HCT116 (cell line): ENCODE data around the gene CHST8. TPM values are rescaled to one million over a fixed set of nuclear protein-coding genes. Genes with fewer than 3 reads are reported as not detected.

ENCODE experiments used
- ATAC-seq: fragments of 200-7000 bp; cut with Tn5 transposase; 2 replicates; pipeline ENCODE4 v1.9.1; 2020; ENCODE audit warnings: mild to moderate bottlenecking, moderate library complexity
- BruUV-seq: library from RNA; stranded (reverse); fragments of 400-500 nt; replicated peaks from 2 replicates; lab custom pipeline; 2021; lab: Mats Ljungman, UMichigan
- CTCF ChIA-PET: fragments of 300-600 bp; sonication (Branson Sonifier 250); formaldehyde crosslinking; loops from one replicate; lab custom pipeline; 2021; ENCODE audit warnings: antibody characterized with exemption; lab: Charles Lee
- POLR2A ChIA-PET: fragments of 300-600, 350-600 bp; sonication (Branson Sonifier 250); formaldehyde crosslinking; loops from one replicate; lab custom pipeline; 2021; ENCODE audit warnings: antibody characterized with exemption; lab: Charles Lee
- RAD21 ChIA-PET, 2 experiments: fragments of 300-600 bp; sonication (Branson Sonifier 250); formaldehyde crosslinking; loops; one replicate each; lab custom pipeline; 2023; ENCODE audit warnings: low total read pairs in 2 of 2; ENCODE audit not compliant: uncharacterized antibody in 2 of 2, unreplicated experiment in 2 of 2, low non-redundant PET in 1 of 2; lab: Charles Lee
- DNase-seq: peaks from one replicate; pipeline ENCODE4 v3.0.0-alpha.2; 2010; ENCODE audit warnings: low read depth, low spot score
- H2AFZ ChIP-seq: fragments of 200-600 bp; shearing (Covaris generic), sonication (generic); 2 replicates; pipeline ENCODE4 v1.6.1; 2017; ENCODE audit warnings: low read depth, mixed run types, mixed read lengths, antibody characterized with exemption, low read length; ENCODE audit not compliant: poor library complexity, severe bottlenecking
- H3K27ac ChIP-seq: 2 replicates; pipeline ENCODE4 v1.5.1; 2012; ENCODE audit warnings: low read depth, low read length
- H3K27me3 ChIP-seq: fragments of 200-600 bp; sonication (generic); 2 replicates; pipeline ENCODE4 v1.6.1; 2016; ENCODE audit warnings: mixed run types, low read length, mixed read lengths; ENCODE audit not compliant: insufficient read depth
- H3K36me3 ChIP-seq, 2 experiments: fragments of 200-500 bp in 1 of 2; fragments of 200-600 bp in 1 of 2; sonication (Bioruptor generic) in 1 of 2; sonication (generic) in 1 of 2; 2 replicates each; pipeline versions ENCODE4 v1.5.1 to v1.6.1; 2014 to 2016; ENCODE audit warnings: low read length in 2 of 2, inconsistent platforms in 1 of 2, mixed read lengths in 1 of 2, mixed run types in 1 of 2; ENCODE audit not compliant: insufficient read depth in 2 of 2, control insufficient read depth in 1 of 2
- H3K4me1 ChIP-seq, 2 experiments: fragments of 200-600 bp in 1 of 2; sonication (generic) in 1 of 2; 2 replicates each; pipeline versions ENCODE4 v1.5.1 to v1.6.1; 2012 to 2017; ENCODE audit warnings: low read length in 2 of 2, inconsistent platforms in 1 of 2, mild to moderate bottlenecking in 1 of 2, mixed read lengths in 1 of 2, mixed run types in 1 of 2, moderate library complexity in 1 of 2; ENCODE audit not compliant: insufficient read depth in 2 of 2, control insufficient read depth in 1 of 2
- H3K4me2 ChIP-seq: fragments of 200-600 bp; sonication (generic); 2 replicates; pipeline ENCODE4 v1.6.1; 2017; ENCODE audit warnings: mixed run types, low read length, mixed read lengths
- H3K4me3 ChIP-seq, 2 experiments: fragments of 200-600 bp in 1 of 2; sonication (generic) in 1 of 2; replicated peaks in 1 of 2; 2 replicates each; pipeline ENCODE4 v1.5.1; 2011 to 2016; ENCODE audit warnings: low read length in 2 of 2, control low read depth in 1 of 2, low read depth in 1 of 2, mild to moderate bottlenecking in 1 of 2, mixed read lengths in 1 of 2, mixed run types in 1 of 2
- H3K79me2 ChIP-seq: fragments of 200-600 bp; sonication (generic); 2 replicates; pipeline ENCODE4 v1.6.1; 2017; ENCODE audit warnings: mild to moderate bottlenecking, mixed run types, low read length, moderate library complexity, mixed read lengths; ENCODE audit not compliant: insufficient read depth
- H3K9ac ChIP-seq: fragments of 200-600 bp; sonication (generic); 2 replicates; pipeline ENCODE4 v1.6.1; 2016; ENCODE audit warnings: low read length, mixed read lengths
- H3K9me2 ChIP-seq: fragments of 200-600 bp; sonication (generic), shearing (Covaris generic); 2 replicates; pipeline ENCODE4 v1.6.1; 2017; ENCODE audit warnings: mixed run types, mild to moderate bottlenecking, moderate library complexity; ENCODE audit not compliant: insufficient read depth
- H3K9me3 ChIP-seq, 2 experiments: fragments of 200-500 bp in 1 of 2; fragments of 200-600 bp in 1 of 2; sonication (Bioruptor generic) in 1 of 2; sonication (generic) in 1 of 2; 2 replicates each; pipeline ENCODE4 v1.6.1; 2014 to 2017; ENCODE audit warnings: low read length in 2 of 2, mixed read lengths in 2 of 2, inconsistent platforms in 1 of 2, low read depth in 1 of 2, mild to moderate bottlenecking in 1 of 2, mixed run types in 1 of 2, moderate library complexity in 1 of 2; ENCODE audit not compliant: control insufficient read depth in 1 of 2, insufficient read depth in 1 of 2
- H4K20me1 ChIP-seq: fragments of 200-600 bp; sonication (generic), shearing (Covaris generic); 2 replicates; pipeline ENCODE4 v1.6.1; 2017; ENCODE audit warnings: mixed run types, mild to moderate bottlenecking, moderate library complexity; ENCODE audit not compliant: insufficient read depth
- CBX3 ChIP-seq: IDR thresholded peaks from 2 replicates; pipeline ENCODE4 v1.6.1; 2012; ENCODE audit warnings: low read depth
- EGR1 ChIP-seq: IDR thresholded peaks from 2 replicates; pipeline ENCODE4 v1.6.1; 2012; ENCODE audit warnings: low read depth
- ELF1 ChIP-seq: IDR thresholded peaks from 2 replicates; pipeline ENCODE4 v1.6.1; 2012; ENCODE audit warnings: low read depth, borderline replicate concordance
- EZH2phosphoT487 ChIP-seq: fragments of 200-600 bp; IDR thresholded peaks from 2 replicates; pipeline ENCODE4 v1.6.1; 2018; ENCODE audit warnings: antibody characterized with exemption, borderline replicate concordance
- JUND ChIP-seq: IDR thresholded peaks from 2 replicates; pipeline ENCODE4 v1.6.1; 2012
- TCF7L2 ChIP-seq: IDR thresholded peaks from 2 replicates; pipeline ENCODE4 v1.7.0; 2011; ENCODE audit warnings: borderline replicate concordance, inconsistent platforms; ENCODE audit not compliant: insufficient read depth, insufficient read length; ENCODE audit errors: extremely low read depth
- ZNF274 ChIP-seq: fragments of 200-500 bp; sonication (Bioruptor generic); IDR thresholded peaks from 2 replicates; pipeline ENCODE4 v1.6.1; 2014; ENCODE audit warnings: mild to moderate bottlenecking, low read depth, low read length, inconsistent platforms
- intact Hi-C: fragments of 100-400 bp; cut with micrococcal nuclease; formaldehyde crosslinking; loops from 2 replicates; pipeline ENCODE4 v1.10.0; 2022
- total RNA-seq: library from RNA; stranded (reverse); gene quantifications from one replicate; pipeline ENCODE4 v1.2.1, GENCODE V29; 2021; ENCODE audit not compliant: unreplicated experiment
- TF ChIP-seq, protein P1 (sequence below): IDR thresholded peaks from 2 replicates; pipeline ENCODE4 v1.6.1; 2012
- TF ChIP-seq, protein P2 (sequence below): IDR thresholded peaks from 2 replicates; pipeline ENCODE4 v1.6.1; 2012; ENCODE audit warnings: low read depth
- TF ChIP-seq, protein P3 (sequence below): IDR thresholded peaks from 2 replicates; pipeline ENCODE4 v1.6.1; 2011; ENCODE audit warnings: mild to moderate bottlenecking, low read length, moderate library complexity; ENCODE audit not compliant: insufficient replicate concordance; ENCODE audit errors: extremely low read depth
- TF ChIP-seq, protein P4 (sequence below): IDR thresholded peaks from 2 replicates; pipeline ENCODE4 v1.6.1; 2012

CHST8 gene
- total RNA-seq, 1 experiment from 2014 or later: not detected

DNA sequence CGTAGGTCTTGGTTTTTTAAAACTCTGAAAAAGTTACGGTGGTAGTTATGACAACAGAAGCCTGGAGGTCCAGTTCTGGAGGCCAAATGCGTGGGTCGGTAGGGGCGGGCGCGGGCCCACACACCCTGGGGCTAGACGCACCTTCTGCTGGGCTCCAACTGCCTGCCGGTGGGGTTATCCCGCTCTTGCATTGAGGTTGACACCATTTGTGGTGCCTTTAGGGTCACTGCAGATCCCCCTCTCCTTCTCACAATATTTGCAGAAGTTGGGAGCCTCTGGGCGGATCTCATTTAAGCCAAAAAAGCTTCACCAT lies 81.6 kb downstream of the CHST8 start:
- ATAC-seq: no peak
- H4K20me1 ChIP-seq: no peaks in the 10 kb centered on the region

DNA sequence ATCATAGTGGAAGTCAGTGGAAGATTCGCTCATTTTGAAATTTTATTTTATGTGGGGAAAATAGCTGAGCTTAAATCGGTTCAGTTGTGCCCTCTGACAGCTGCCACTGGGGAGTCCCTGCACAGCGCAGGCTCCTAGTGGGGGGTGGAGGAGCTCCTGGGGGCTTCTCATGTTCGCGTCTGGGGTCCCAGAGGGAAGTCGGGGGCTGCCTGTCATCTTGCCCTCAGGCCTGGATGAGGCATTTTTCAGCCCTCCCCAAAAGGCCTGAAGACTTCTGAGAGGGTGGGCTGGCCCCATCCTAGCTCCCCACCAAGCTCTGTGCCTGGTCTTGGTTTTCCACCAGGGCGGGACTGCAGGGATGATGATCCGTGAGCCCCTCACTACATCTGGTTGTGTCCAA lies 82.1 kb downstream of the CHST8 start:
- H3K27ac ChIP-seq: no peak overlapping the region
- intact Hi-C loops: no loop called here
- ATAC-seq (no peak), DNase-seq (no peak)
- no peaks in the 10 kb centered on the region for H4K20me1 ChIP-seq
- no peaks in the 10 kb centered on the region for H3K9me2 ChIP-seq
- H3K27me3 ChIP-seq: peaks cover 31% of the 10 kb centered on the region
- H3K9me3 ChIP-seq: no peaks in the 10 kb centered on the region
- TF ChIP-seq, protein P1, sequence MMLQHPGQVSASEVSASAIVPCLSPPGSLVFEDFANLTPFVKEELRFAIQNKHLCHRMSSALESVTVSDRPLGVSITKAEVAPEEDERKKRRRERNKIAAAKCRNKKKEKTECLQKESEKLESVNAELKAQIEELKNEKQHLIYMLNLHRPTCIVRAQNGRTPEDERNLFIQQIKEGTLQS: no peak
- TF ChIP-seq ELF1 (no peak), EGR1 (no peak)
- TF ChIP-seq, protein P2, sequence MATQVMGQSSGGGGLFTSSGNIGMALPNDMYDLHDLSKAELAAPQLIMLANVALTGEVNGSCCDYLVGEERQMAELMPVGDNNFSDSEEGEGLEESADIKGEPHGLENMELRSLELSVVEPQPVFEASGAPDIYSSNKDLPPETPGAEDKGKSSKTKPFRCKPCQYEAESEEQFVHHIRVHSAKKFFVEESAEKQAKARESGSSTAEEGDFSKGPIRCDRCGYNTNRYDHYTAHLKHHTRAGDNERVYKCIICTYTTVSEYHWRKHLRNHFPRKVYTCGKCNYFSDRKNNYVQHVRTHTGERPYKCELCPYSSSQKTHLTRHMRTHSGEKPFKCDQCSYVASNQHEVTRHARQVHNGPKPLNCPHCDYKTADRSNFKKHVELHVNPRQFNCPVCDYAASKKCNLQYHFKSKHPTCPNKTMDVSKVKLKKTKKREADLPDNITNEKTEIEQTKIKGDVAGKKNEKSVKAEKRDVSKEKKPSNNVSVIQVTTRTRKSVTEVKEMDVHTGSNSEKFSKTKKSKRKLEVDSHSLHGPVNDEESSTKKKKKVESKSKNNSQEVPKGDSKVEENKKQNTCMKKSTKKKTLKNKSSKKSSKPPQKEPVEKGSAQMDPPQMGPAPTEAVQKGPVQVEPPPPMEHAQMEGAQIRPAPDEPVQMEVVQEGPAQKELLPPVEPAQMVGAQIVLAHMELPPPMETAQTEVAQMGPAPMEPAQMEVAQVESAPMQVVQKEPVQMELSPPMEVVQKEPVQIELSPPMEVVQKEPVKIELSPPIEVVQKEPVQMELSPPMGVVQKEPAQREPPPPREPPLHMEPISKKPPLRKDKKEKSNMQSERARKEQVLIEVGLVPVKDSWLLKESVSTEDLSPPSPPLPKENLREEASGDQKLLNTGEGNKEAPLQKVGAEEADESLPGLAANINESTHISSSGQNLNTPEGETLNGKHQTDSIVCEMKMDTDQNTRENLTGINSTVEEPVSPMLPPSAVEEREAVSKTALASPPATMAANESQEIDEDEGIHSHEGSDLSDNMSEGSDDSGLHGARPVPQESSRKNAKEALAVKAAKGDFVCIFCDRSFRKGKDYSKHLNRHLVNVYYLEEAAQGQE: no peak
- TF ChIP-seq, protein P3, sequence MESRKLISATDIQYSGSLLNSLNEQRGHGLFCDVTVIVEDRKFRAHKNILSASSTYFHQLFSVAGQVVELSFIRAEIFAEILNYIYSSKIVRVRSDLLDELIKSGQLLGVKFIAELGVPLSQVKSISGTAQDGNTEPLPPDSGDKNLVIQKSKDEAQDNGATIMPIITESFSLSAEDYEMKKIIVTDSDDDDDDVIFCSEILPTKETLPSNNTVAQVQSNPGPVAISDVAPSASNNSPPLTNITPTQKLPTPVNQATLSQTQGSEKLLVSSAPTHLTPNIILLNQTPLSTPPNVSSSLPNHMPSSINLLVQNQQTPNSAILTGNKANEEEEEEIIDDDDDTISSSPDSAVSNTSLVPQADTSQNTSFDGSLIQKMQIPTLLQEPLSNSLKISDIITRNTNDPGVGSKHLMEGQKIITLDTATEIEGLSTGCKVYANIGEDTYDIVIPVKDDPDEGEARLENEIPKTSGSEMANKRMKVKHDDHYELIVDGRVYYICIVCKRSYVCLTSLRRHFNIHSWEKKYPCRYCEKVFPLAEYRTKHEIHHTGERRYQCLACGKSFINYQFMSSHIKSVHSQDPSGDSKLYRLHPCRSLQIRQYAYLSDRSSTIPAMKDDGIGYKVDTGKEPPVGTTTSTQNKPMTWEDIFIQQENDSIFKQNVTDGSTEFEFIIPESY: no peak
- ChIA-PET CTCF (no interaction called here), POLR2A (no interaction called here), RAD21 (no interaction called here)
- H3K4me1 ChIP-seq: no peaks in the 10 kb centered on the region
- H3K9ac ChIP-seq: no peak overlapping the region
- no peaks in the 10 kb centered on the region for H3K36me3 ChIP-seq
- H3K79me2 ChIP-seq: no peaks in the 10 kb centered on the region
- no TSS peak for BruUV-seq
- no peak overlapping the region for H3K4me2 ChIP-seq
- no peak overlapping the region for H2AFZ ChIP-seq
- no peak overlapping the region for H3K4me3 ChIP-seq

More for the DNA sequence above, 81.6 kb downstream of the CHST8 start:
- ChIA-PET CTCF (no interaction called here), POLR2A (no interaction called here), RAD21 (no interaction called here)
- H3K79me2 ChIP-seq: no peaks in the 10 kb centered on the region
- H2AFZ ChIP-seq: no peak overlapping the region
- H3K27me3 ChIP-seq: peaks cover 34% of the 10 kb centered on the region
- H3K4me3 ChIP-seq: no peak overlapping the region
- H3K27ac ChIP-seq: no peak overlapping the region
- TF ChIP-seq, protein P1: no peak
- TF ChIP-seq TCF7L2 (no peak), CBX3 (no peak), EZH2phosphoT487 (no peak), JUND (no peak), ZNF274 (no peak)
- TF ChIP-seq, protein P4, sequence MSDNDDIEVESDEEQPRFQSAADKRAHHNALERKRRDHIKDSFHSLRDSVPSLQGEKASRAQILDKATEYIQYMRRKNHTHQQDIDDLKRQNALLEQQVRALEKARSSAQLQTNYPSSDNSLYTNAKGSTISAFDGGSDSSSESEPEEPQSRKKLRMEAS: no peak
- no peak overlapping the region for H3K9ac ChIP-seq
- intact Hi-C loops: no loop called here
- no peaks in the 10 kb centered on the region for H3K36me3 ChIP-seq
- H3K9me2 ChIP-seq: no peaks in the 10 kb centered on the region
- no TSS peak for BruUV-seq
- no peaks in the 10 kb centered on the region for H3K4me1 ChIP-seq
- H3K4me2 ChIP-seq: no peak overlapping the region
- H3K9me3 ChIP-seq: no peaks in the 10 kb centered on the region
- DNase-seq: no peak
